Type B pancreatic cell (in vitro differentiated cells): ENCODE measurements around the gene H6PD. TPM values are rescaled to one million over a fixed set of nuclear protein-coding genes. Genes with fewer than 3 reads are reported as not detected.

ENCODE experiments used
- DNase-seq: peaks from one replicate; pipeline ENCODE4 v3.0.0; 2021; ENCODE audit warnings: mixed read lengths; ENCODE audit not compliant: unreplicated experiment; ENCODE audit errors: extremely low spot score
- H3K27ac Mint-ChIP-seq: 2 replicates; pipeline ENCODE4 v1.8.0; 2021; ENCODE audit warnings: mild to moderate bottlenecking, mixed read lengths
- H3K27me3 Mint-ChIP-seq: 2 replicates; pipeline ENCODE4 v1.8.0; 2021; ENCODE audit warnings: mixed read lengths
- H3K36me3 Mint-ChIP-seq: 2 replicates; pipeline ENCODE4 v1.8.0; 2021; ENCODE audit warnings: mixed read lengths
- H3K4me1 Mint-ChIP-seq: one replicate; pipeline ENCODE4 v1.8.0; 2021; ENCODE audit warnings: mixed read lengths; ENCODE audit not compliant: unreplicated experiment
- H3K4me3 Mint-ChIP-seq: 2 replicates; pipeline ENCODE4 v1.8.0; 2021; ENCODE audit warnings: mild to moderate bottlenecking, mixed read lengths
- H3K9me3 Mint-ChIP-seq: 2 replicates; pipeline ENCODE4 v1.8.0; 2021; ENCODE audit warnings: mixed read lengths
- total RNA-seq: library from RNA; stranded (reverse); gene quantifications from 2 replicates; pipeline ENCODE4 v1.2.1, GENCODE V29; 2021; ENCODE audit warnings: low replicate concordance
- TF ChIP-seq, protein P1 (sequence below): fragments of 200-600 bp; sonication (generic); conservative IDR thresholded peaks from 2 replicates; pipeline ENCODE4 v1.5.0; 2021; ENCODE audit warnings: antibody characterized with exemption, mild to moderate bottlenecking

The H6PD gene
- total RNA-seq, 1 donor from 2014 or later = 26.1 TPM

DNA sequence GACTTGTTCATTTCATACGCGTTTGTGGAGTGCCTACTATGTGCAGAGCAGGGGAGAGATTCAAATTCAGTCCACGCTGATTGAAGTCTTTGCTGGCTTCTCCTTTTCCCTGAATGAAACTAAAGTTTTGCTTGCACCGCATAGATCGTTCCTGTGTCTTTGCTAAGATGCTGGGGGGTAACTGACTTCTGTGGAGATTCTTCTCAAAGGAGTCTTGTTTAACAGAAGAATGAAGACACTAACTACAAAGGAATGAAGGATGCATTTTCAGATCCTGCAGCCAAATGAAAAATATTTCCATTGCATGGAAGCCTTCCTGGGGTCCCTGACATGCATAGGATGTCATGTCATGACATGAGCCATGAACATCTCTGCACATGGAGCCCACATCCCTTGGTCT lies 26.9 kb upstream of the H6PD start:
- Mint-ChIP-seq H3K4me3 (no peak overlapping the region), H3K27me3 (peaks cover 49% of the 10 kb centered on the region), H3K36me3 (no peaks in the 10 kb centered on the region), H3K9me3 (no peaks in the 10 kb centered on the region), H3K27ac (no peak overlapping the region), H3K4me1 (peaks cover 8% of the 10 kb centered on the region)
- TF ChIP-seq, protein P1, sequence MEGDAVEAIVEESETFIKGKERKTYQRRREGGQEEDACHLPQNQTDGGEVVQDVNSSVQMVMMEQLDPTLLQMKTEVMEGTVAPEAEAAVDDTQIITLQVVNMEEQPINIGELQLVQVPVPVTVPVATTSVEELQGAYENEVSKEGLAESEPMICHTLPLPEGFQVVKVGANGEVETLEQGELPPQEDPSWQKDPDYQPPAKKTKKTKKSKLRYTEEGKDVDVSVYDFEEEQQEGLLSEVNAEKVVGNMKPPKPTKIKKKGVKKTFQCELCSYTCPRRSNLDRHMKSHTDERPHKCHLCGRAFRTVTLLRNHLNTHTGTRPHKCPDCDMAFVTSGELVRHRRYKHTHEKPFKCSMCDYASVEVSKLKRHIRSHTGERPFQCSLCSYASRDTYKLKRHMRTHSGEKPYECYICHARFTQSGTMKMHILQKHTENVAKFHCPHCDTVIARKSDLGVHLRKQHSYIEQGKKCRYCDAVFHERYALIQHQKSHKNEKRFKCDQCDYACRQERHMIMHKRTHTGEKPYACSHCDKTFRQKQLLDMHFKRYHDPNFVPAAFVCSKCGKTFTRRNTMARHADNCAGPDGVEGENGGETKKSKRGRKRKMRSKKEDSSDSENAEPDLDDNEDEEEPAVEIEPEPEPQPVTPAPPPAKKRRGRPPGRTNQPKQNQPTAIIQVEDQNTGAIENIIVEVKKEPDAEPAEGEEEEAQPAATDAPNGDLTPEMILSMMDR = no peak
- DNase-seq = no peak

DNA sequence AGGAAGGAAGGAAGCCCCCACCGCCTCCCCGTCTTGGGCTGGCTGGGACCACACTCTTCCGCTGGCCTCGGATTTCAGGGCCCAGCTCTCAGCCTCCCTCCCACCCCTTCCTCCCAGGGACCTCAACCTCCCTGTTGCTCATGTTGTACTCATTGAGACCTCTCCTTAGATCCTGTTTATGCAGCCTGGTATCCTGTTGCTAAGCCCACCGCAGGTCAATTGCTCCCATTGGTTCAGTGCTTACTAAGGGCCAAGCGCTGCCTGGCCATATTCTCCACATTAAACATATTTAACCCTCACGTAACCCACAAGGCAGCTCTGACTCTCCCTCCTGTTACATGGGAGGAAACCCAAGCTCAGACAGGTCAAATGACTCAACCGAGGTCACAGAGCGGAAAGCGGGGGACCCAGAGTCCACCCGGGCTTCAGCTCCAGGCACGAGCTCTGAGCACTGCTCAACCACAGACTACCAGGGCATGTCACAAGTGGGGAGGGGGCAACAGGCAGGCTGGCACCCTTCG lies 23.2 kb upstream of the H6PD start:
- Mint-ChIP-seq H3K27me3 (peaks cover 17% of the 10 kb centered on the region), H3K4me1 (peaks cover 6% of the 10 kb centered on the region), H3K9me3 (no peaks in the 10 kb centered on the region), H3K36me3 (no peaks in the 10 kb centered on the region), H3K27ac (no peak overlapping the region), H3K4me3 (no peak overlapping the region)
- DNase-seq = no peak
- TF ChIP-seq, protein P1 = no peak

DNA sequence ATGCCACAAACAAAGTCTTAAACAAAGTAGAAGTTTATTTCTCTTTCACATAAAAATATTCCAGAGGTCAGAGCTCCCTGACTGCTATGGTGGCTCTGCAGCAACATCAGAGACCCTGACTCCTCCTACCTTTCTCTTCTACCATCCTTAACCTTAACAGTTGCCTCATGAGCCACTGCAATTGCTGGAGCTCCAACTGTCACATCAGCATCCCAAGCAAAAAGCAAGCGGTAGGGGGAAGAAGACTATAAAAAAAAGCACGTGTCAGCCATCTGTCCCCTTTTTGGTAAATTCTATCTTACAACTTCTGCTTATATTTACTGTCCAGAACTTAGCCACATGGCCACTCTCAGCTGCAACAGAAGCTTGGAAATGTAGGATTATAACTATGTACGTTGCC lies 21.8 kb upstream of the H6PD start:
- Mint-ChIP-seq H3K27ac (no peak overlapping the region), H3K4me1 (peaks cover 6% of the 10 kb centered on the region), H3K4me3 (no peak overlapping the region), H3K27me3 (peaks cover 8% of the 10 kb centered on the region), H3K36me3 (no peaks in the 10 kb centered on the region), H3K9me3 (no peaks in the 10 kb centered on the region)
- no peak for DNase-seq
- TF ChIP-seq, protein P1 = no peak

DNA sequence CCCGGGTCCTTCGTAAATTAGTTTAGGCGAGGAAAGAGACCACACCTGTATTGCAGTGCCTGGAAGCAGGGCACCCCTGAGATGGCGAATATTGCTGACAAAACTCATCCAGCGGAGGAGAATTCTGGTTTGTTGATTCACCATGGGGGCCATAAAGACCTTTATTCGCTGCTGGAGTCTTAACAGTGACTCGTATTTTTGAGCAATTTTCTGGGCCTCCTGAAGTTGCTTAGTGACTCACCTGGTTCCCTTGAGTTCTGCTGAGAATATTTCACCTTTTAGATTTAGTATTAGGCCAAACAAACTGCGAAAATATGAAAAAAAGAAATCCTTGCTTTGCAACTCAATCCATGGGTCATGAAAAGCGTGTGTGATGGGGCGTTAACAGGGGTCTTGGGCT lies 20.6 kb upstream of the H6PD start:
- Mint-ChIP-seq H3K36me3 (no peaks in the 10 kb centered on the region), H3K9me3 (no peaks in the 10 kb centered on the region), H3K27me3 (peaks cover 4% of the 10 kb centered on the region), H3K27ac (no peak overlapping the region), H3K4me3 (no peak overlapping the region), H3K4me1 (peaks cover 6% of the 10 kb centered on the region)
- DNase-seq = no peak
- TF ChIP-seq, protein P1 = no peak

DNA sequence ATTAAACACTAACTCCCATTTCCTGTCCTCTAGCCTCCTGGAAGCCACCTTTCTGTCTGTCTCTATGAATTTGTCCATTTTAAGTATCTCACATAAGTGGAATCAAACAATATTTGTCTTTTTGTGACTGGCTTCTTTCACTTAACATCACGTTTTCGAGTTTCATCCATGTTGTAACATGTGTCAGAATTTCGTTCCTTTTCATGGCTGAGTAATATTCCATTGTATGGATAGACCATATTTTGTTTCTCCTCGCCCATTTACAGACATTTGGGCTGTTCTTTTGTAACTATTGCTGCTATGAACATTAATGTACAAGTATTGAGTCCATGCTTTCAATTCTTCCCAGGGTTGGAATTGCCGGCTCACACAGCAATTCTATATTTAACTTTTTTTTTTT lies 15.7 kb upstream of the H6PD start:
- DNase-seq = no peak
- TF ChIP-seq, protein P1 = no peak
- Mint-ChIP-seq H3K4me1 (no peaks in the 10 kb centered on the region), H3K27ac (no peak overlapping the region), H3K27me3 (peaks cover 3% of the 10 kb centered on the region), H3K36me3 (no peaks in the 10 kb centered on the region), H3K4me3 (no peak overlapping the region), H3K9me3 (no peaks in the 10 kb centered on the region)
